Right forelimb (tissue), 1 donor: ENCODE results near the gene RNF8.
"Not testable (repeated sequence)": the region's sequence is repeated elsewhere in the genome, so short reads cannot be mapped to it uniquely, and the experiment has no call there.

Experiments used
- DNase-seq: peaks from one replicate; pipeline ENCODE4 v3.0.0-alpha.2; 2018

Gene RNF8

GRCh38 chr6:37401658-37402057 is 47.9 kb downstream of the RNF8 start:
- DNase-seq = not testable (repeated sequence)

- no peak for DNase-seq
Measured at GRCh38 chr6:37406726-37407341, 53.1 kb downstream of the RNF8 start.

- DNase-seq = no peak
Measured at GRCh38 chr6:37407948-37408347, 54.2 kb downstream of the RNF8 start.

GRCh38 chr6:37409501-37409900 is 55.7 kb downstream of the RNF8 start:
- no peak for DNase-seq

GRCh38 chr6:37417393-37417792 is 63.6 kb downstream of the RNF8 start:
- no peak for DNase-seq

GRCh38 chr6:37418722-37419121 is 64.9 kb downstream of the RNF8 start:
- DNase-seq = no peak

GRCh38 chr6:37426058-37426944 is 72.5 kb downstream of the RNF8 start:
- DNase-seq = no peak

- DNase-seq = no peak
Measured at GRCh38 chr6:37426945-37427510, 73.2 kb downstream of the RNF8 start.

GRCh38 chr6:37429352-37429750 is 75.6 kb downstream of the RNF8 start:
- DNase-seq = no peak

- DNase-seq = no peak
Measured at GRCh38 chr6:37432590-37432915, 78.8 kb downstream of the RNF8 start.

GRCh38 chr6:37432916-37433656 is 79.3 kb downstream of the RNF8 start, which contains the start of gene CMTR1:
Gene CMTR1 (plus strand): TSS chr6:37433221. CDS start chr6:37435630, 2,409 bp downstream.
- peak; percentile 96 for DNase-seq

GRCh38 chr6:37433657-37434271 is 80.0 kb downstream of the RNF8 start:
- no peak for DNase-seq

- no peak for DNase-seq
Measured at GRCh38 chr6:37435373-37435772, 81.6 kb downstream of the RNF8 start.

- DNase-seq = no peak
Measured at GRCh38 chr6:37435816-37436215, 82.0 kb downstream of the RNF8 start.

GRCh38 chr6:37438930-37439329 is 85.1 kb downstream of the RNF8 start:
- no peak for DNase-seq

- no peak for DNase-seq
Measured at GRCh38 chr6:37441651-37442050, 87.9 kb downstream of the RNF8 start.

GRCh38 chr6:37442416-37443215 is 88.8 kb downstream of the RNF8 start:
- no peak for DNase-seq

- DNase-seq = not testable (repeated sequence)
Measured at GRCh38 chr6:37443216-37443542, 89.4 kb downstream of the RNF8 start.
